Sigmoid colon (tissue), 7 donors: Measurements from ENCODE around the gene ACSL1. TPM values are rescaled to one million over a fixed set of nuclear protein-coding genes. Genes with fewer than 3 reads are reported as not detected.

ENCODE experiments used
- DNase-seq: peaks from one replicate; pipeline ENCODE4 v3.0.0-alpha.2; 2019
- H3K27ac ChIP-seq, 4 donors: fragments of 200-600 bp; sonication (generic); one replicate each; pipeline ENCODE4 v1.5.1; 2016 to 2019; ENCODE audit warnings: mild to moderate bottlenecking in 1 of 4
- H3K27me3 ChIP-seq, 3 donors: fragments of 200-600 bp; sonication (generic); one replicate each; pipeline ENCODE4 v1.5.1; 2019; ENCODE audit warnings: mild to moderate bottlenecking in 1 of 3
- H3K36me3 ChIP-seq, 4 donors: fragments of 200-600 bp; sonication (generic); one replicate each; pipeline ENCODE4 v1.5.1; 2016 to 2019
- H3K4me1 ChIP-seq, 4 donors: fragments of 200-600 bp; sonication (generic); one replicate each; pipeline ENCODE4 v1.5.1; 2017 to 2019
- H3K4me3 ChIP-seq, 4 donors: fragments of 200-600 bp; sonication (generic); one replicate each; pipeline ENCODE4 v1.5.1; 2017 to 2019; ENCODE audit warnings: mild to moderate bottlenecking in 2 of 4, moderate library complexity in 1 of 4
- H3K9me3 ChIP-seq, 4 donors: fragments of 200-600 bp in 3 of 4; sonication (generic) in 3 of 4; one replicate each; pipeline versions ENCODE4 v1.5.1 to v1.6.1; 2013 to 2019
- EP300 ChIP-seq, 4 donors: sonication (generic); formaldehyde crosslinking; IDR thresholded peaks; one replicate each; pipeline ENCODE4 v1.6.1; 2017; ENCODE audit warnings: antibody characterized with exemption in 4 of 4
- POLR2A ChIP-seq, 2 donors: fragments of 450-650 bp; IDR thresholded peaks; one replicate each; pipeline ENCODE4 v1.6.1; 2016; ENCODE audit warnings: antibody characterized with exemption in 2 of 2, mild to moderate bottlenecking in 2 of 2, moderate library complexity in 2 of 2
- POLR2AphosphoS5 ChIP-seq, 4 donors: sonication (generic); formaldehyde crosslinking; IDR thresholded peaks; one replicate each; pipeline ENCODE4 v1.6.1; 2017; ENCODE audit warnings: antibody characterized with exemption in 4 of 4
- WGBS, 2 donors: extraction: QIAGEN DNeasy Blood & Tissue Kit; methylation state at CpG; one replicate each; pipeline ENCODE4 v1.1.7; 2013; 5-methylcytosine and 5-hydroxymethylcytosine counted together
- intact Hi-C: fragments of 100-400 bp; cut with DNase I; formaldehyde crosslinking; loops from one replicate; pipeline ENCODE4 v1.15.1; 2023
- polyA plus RNA-seq, 3 donors: library from polyadenylated mRNA; stranded (reverse); fragments of 200-250 nt; gene quantifications; one replicate each; pipeline ENCODE4 v1.2.3, GENCODE V29; 2013
- total RNA-seq, 4 donors: library from RNA; depleted of rRNA; stranded (reverse); fragments of >200 nt; gene quantifications; one replicate each; pipeline ENCODE4 v1.1.0, GENCODE V29; 2016
- TF ChIP-seq, protein P1 (sequence below), 4 experiments: fragments of 450-650 bp in 3 of 4; fragments of 200-600 bp in 1 of 4; IDR thresholded peaks; one replicate each; pipeline ENCODE4 v1.5.1; 2016 to 2019; ENCODE audit warnings: antibody characterized with exemption in 4 of 4, mild to moderate bottlenecking in 3 of 4, moderate library complexity in 2 of 4
- donor health status: healthy with polysubstance abuse.
- donor health status: Bipolar disorder and iron deficiency.
- donor health status: healthy.

Gene ACSL1
- total and polyA plus RNA-seq, 7 donors: 31.7 to 121 (median 57.1) TPM

DNA sequence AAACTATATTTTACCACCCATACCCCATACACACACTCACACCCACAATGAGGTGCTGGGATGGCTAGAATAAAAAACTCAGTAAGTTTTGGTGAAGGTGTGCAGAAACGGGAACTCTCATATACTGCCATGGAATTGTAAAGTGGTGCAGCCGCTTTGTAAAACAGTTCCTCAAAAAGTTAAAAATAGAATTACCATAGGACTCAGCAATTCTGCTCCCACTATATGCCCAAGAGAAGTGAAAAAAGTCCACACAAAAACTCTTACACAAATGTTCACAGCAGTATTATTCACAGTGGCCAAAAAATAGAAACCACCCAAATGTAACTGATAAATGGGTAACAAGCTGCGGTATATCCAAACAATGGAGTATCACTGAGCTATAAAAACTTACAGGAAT is 98.3 kb downstream of the ACSL1 start:
- no peak for DNase-seq
- TF ChIP-seq POLR2AphosphoS5 (IDR thresholded peaks at IDR 0.05) (no peak), POLR2A (IDR thresholded peaks at IDR 0.05) (no peak), EP300 (IDR thresholded peaks at IDR 0.05) (no peak)
- TF ChIP-seq, protein P1, sequence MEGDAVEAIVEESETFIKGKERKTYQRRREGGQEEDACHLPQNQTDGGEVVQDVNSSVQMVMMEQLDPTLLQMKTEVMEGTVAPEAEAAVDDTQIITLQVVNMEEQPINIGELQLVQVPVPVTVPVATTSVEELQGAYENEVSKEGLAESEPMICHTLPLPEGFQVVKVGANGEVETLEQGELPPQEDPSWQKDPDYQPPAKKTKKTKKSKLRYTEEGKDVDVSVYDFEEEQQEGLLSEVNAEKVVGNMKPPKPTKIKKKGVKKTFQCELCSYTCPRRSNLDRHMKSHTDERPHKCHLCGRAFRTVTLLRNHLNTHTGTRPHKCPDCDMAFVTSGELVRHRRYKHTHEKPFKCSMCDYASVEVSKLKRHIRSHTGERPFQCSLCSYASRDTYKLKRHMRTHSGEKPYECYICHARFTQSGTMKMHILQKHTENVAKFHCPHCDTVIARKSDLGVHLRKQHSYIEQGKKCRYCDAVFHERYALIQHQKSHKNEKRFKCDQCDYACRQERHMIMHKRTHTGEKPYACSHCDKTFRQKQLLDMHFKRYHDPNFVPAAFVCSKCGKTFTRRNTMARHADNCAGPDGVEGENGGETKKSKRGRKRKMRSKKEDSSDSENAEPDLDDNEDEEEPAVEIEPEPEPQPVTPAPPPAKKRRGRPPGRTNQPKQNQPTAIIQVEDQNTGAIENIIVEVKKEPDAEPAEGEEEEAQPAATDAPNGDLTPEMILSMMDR (IDR thresholded peaks at IDR 0.05): no peak
- H3K27ac ChIP-seq: no peak overlapping the region
- no peak overlapping the region for H3K4me3 ChIP-seq
- intact Hi-C loops: no loop called here
- WGBS, 2 donors: 91 to 92% methylated on average over 3 of the region's 3 CpGs
- H3K4me1 ChIP-seq: no peaks in the 10 kb centered on the region
- no peaks in the 10 kb centered on the region for H3K36me3 ChIP-seq
- no peaks in the 10 kb centered on the region for H3K27me3 ChIP-seq
- no peaks in the 10 kb centered on the region for H3K9me3 ChIP-seq

DNA sequence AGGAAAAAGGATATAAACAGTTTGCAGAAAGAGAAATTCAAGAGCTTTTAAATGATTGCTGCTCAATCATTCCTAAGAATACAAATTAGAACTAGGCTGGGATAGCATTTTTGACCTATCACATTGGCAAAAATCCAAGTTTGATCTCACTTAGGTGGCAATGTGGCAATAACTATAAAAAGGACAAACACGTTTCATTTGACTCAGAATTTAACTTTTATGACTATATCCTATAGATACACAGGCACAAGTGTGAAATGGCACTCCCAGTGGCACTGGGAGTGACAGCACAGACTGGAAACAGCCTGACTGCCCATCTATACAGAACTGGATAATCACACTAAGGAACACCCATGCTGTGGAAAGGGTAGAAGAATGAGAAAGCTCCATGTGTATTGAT is 103.0 kb downstream of the ACSL1 start:
- Histone ChIP-seq H3K27me3 (no peaks in the 10 kb centered on the region), H3K27ac (no peak overlapping the region), H3K36me3 (no peaks in the 10 kb centered on the region), H3K4me1 (no peaks in the 10 kb centered on the region), H3K9me3 (peaks cover 0 to 3% (median 0%) of the 10 kb centered on the region in 4 donors), H3K4me3 (no peak overlapping the region)
- 16 to 34% methylated on average over 1 of the region's 1 CpG for WGBS, 2 donors
- DNase-seq: no peak
- no peak for TF ChIP-seq POLR2AphosphoS5 (IDR thresholded peaks at IDR 0.05)
- TF ChIP-seq POLR2A (IDR thresholded peaks at IDR 0.05): no peak
- no peak for TF ChIP-seq EP300 (IDR thresholded peaks at IDR 0.05)
- TF ChIP-seq, protein P1 (IDR thresholded peaks at IDR 0.05): no peak
- intact Hi-C loops: no loop called here

DNA sequence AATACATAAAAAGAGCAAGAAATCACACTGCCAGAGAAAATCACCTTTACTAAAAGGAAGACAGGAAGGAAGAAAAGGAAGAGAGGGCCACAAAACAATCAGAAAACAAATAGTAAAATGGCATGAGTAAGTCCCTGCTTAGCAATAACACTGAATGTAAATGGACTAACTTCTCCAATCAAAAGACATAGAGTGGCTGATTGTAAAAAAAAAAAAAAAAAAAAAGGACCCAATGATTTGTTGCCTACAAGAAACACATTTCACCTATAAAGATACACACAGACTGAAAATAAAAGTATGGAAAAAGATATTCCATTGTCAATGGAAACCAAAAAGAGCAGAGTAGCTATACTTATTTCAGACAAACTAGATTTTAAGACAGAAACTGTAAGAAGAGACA is 104.5 kb downstream of the ACSL1 start:
- no peak for DNase-seq
- intact Hi-C loops: no loop called here
- H3K27me3 ChIP-seq: no peaks in the 10 kb centered on the region
- H3K36me3 ChIP-seq: no peaks in the 10 kb centered on the region
- H3K27ac ChIP-seq: no peak overlapping the region
- no peaks in the 10 kb centered on the region for H3K4me1 ChIP-seq
- H3K4me3 ChIP-seq: no peak overlapping the region
- TF ChIP-seq POLR2A (IDR thresholded peaks at IDR 0.05): no peak
- no peak for TF ChIP-seq EP300 (IDR thresholded peaks at IDR 0.05)
- TF ChIP-seq POLR2AphosphoS5 (IDR thresholded peaks at IDR 0.05): no peak
- TF ChIP-seq, protein P1 (IDR thresholded peaks at IDR 0.05): no peak
- H3K9me3 ChIP-seq: peaks cover 0 to 3% (median 0%) of the 10 kb centered on the region in 4 donors

DNA sequence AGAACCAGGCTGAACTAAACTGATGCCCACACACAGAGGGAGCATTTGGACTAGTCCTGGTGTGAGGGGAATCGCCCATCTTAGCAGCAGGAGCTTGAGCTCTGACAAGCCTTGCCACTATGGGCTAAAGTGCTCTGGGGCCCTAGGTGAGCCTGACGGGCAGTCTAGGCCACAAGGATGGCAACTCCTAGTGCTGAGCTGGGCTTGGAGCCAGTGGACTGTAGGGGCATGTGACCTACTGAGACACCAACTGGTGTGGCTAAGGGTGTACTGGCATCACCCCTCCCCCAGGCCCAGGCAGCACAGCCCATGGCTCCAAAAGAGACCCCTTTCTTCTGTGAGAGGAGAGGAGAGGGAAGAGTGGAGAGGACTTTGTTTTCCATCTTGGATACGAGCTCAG is 106.4 kb downstream of the ACSL1 start:
- DNase-seq: no peak
- H3K9me3 ChIP-seq: peaks cover 0 to 3% (median 0%) of the 10 kb centered on the region in 4 donors
- H3K4me3 ChIP-seq: no peak overlapping the region
- H3K4me1 ChIP-seq: no peaks in the 10 kb centered on the region
- no peaks in the 10 kb centered on the region for H3K27me3 ChIP-seq
- TF ChIP-seq POLR2A (IDR thresholded peaks at IDR 0.05) (no peak), EP300 (IDR thresholded peaks at IDR 0.05) (no peak), POLR2AphosphoS5 (IDR thresholded peaks at IDR 0.05) (no peak)
- TF ChIP-seq, protein P1 (IDR thresholded peaks at IDR 0.05): no peak
- intact Hi-C loops: no loop called here
- 92 to 97% methylated on average over 3 of the region's 3 CpGs for WGBS, 2 donors
- H3K27ac ChIP-seq: no peak overlapping the region
- H3K36me3 ChIP-seq: no peaks in the 10 kb centered on the region

DNA sequence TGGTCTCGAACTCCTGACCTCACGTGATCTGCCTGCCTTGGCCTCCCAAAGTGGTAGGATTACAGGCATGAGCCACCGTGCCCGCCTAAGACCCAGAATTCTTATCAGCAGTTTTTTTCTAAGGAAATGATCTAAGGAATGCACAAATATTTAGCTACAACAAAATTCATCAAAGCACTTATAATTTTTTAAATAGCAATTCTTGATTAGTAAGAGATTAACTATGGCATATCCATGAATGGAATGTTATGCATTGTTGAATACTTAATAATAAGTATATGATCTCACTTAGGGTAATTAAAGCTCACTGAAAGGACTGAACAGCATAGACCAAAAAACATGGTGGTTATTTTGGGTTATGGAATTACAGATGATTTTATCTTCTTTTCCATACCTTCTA is 110.2 kb downstream of the ACSL1 start:
- TF ChIP-seq POLR2AphosphoS5 (IDR thresholded peaks at IDR 0.05): no peak
- no peak for TF ChIP-seq POLR2A (IDR thresholded peaks at IDR 0.05)
- no peak for TF ChIP-seq EP300 (IDR thresholded peaks at IDR 0.05)
- TF ChIP-seq, protein P1 (IDR thresholded peaks at IDR 0.05): no peak
- DNase-seq: no peak
- WGBS, 2 donors: 96 to 98% methylated on average over 4 of the region's 4 CpGs
- intact Hi-C loops: no loop called here
- no peaks in the 10 kb centered on the region for H3K36me3 ChIP-seq
- peaks cover 0 to 3% (median 0%) of the 10 kb centered on the region in 4 donors for H3K9me3 ChIP-seq
- H3K4me1 ChIP-seq: no peaks in the 10 kb centered on the region
- H3K27ac ChIP-seq: no peak overlapping the region
- H3K4me3 ChIP-seq: no peak overlapping the region
- no peaks in the 10 kb centered on the region for H3K27me3 ChIP-seq
